Brain pericyte (primary cell): Measurements from ENCODE around the gene EAF1.
"Not testable (repeated sequence)": the region's sequence is repeated elsewhere in the genome, so short reads cannot be mapped to it uniquely, and the experiment has no call there.

Source experiments
- DNase-seq: peaks from one replicate; pipeline ENCODE4 v3.0.0-alpha.2; 2012; ENCODE audit warnings: low read depth, low spot score

Gene EAF1

DNA sequence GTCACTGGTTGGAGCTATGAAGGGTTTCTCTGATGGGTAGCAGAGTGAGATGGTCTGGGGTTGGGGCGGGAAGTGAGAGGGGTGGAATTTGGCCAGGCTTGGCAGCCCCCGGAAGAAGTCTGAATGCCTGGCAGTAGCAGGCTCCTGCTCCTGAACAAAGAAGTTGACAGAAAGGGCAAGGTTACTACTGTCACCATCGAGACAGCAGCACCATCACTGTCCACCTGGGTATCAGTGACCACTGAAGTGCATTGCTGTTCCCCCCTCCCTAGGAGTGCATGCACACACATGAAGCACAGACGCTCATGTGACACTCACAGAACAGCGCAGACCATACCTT, 51.2 kb downstream of the EAF1 start:
- no peak for DNase-seq

GRCh38 chr3:15479400-15480224, 52.2 kb downstream of the EAF1 start:
- DNase-seq = no peak

DNA sequence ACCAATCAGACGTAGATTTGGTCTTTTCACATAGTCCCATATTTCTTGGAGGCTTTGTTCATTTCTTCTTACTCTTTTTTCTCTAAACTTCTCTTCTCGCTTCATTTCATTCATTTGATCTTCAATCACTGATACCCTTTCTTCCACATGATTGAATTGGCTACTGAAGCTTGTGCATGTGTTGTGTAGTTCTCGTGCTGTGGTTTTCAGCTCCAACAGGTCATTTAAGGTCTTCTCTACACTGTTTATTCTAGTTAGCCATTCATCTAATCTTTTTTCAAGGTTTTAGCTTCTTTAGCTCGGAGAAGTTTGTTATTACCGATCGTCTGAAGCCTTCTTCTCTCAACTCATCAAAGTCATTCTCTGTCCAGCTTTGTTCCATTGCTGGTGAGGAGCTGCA, 57.2 kb downstream of the EAF1 start:
- not testable (repeated sequence) for DNase-seq

DNA sequence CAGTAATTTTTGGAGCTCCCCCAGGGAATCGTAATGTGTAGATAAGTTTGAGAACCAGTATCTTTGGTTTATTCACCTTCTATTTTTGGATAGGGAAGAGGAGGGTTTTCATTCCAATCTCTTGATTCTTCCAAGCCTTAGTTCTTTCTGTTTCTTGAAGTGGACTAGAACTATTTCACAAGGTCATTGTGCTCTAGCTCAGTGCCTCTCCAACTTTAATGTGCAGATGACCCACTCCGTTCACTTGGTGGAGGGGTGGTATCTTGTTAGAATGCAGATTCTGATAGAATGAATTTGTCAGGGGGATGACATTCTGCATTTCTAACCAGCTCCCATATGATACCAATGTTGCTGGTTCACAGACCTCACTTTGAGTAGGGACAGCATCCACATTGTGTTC, 58.6 kb downstream of the EAF1 start:
- no peak for DNase-seq

DNA sequence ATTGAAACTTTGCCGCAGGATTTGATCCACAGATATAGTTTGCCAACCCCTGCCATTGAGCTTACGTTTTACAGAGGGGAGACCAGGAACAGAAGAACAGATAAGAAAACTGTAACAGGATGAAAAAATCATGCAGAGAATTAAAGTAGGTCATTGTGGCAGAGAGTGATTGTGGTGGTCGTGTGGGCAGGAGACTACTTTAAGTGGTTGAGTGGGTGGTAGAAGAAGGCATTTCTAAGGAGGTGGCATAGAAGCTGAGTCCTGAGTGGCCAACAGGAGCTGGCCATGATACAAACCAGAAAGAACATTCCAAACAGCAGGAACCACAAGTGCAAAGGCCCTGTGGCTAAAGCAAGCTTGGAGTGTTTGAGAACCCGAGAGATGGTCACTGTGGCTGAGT, 59.6 kb downstream of the EAF1 start:
- DNase-seq = no peak

DNA sequence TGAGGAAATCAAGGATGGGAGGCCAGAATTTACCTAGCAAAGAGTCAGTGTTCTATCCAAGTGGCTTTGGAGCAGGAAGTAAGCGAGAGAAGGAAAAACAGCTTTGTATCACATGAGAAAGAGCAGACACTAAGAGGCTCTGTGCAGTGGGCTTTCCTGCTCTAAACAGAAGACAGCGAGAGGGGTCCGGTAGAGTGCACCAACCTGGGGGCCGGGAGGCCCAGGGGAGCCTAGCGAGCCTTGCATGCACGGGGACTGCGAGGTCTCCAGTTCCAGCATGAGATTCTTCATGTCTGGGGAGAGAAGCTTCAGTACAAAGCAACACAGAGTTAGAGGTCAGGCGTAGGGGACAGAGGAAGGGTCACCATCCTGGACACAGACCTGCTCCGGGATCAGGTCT, 60.6 kb downstream of the EAF1 start:
- no peak for DNase-seq

DNA sequence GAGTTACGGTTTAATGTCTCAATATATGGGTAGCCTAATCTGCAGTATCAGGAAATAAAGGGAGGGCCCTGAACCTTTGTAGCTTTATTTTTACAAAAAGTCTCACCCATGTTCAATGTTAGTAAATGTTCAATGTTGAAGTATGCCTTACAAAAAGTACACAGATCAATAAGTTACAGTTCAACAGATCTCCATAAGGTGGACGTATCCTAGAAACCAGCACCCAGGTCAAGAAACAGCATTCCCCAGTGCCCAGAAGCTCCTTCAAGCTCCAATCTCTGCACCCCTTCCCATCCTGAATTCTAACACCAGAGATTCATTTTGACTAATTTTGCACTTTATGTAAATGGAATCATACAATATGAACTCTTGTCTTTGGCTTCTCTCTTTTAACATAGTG, 62.8 kb downstream of the EAF1 start:
- DNase-seq = no peak

GRCh38 chr3:15491143-15491542, 63.7 kb downstream of the EAF1 start:
- no peak for DNase-seq
